ENCODE results near the gene FRYL. TPM values are rescaled to one million over a fixed set of nuclear protein-coding genes. Genes with fewer than 3 reads are reported as not detected.
A peak's percentile ranks its signal among the peaks of the same experiment; 100 is the strongest.
"Not testable (repeated sequence)": the region's sequence is repeated elsewhere in the genome, so short reads cannot be mapped to it uniquely, and the experiment has no call there.

The FRYL gene
- total and polyA plus RNA-seq, 2 experiments from 2014 or later = 20.6 to 33.0 TPM

DNA sequence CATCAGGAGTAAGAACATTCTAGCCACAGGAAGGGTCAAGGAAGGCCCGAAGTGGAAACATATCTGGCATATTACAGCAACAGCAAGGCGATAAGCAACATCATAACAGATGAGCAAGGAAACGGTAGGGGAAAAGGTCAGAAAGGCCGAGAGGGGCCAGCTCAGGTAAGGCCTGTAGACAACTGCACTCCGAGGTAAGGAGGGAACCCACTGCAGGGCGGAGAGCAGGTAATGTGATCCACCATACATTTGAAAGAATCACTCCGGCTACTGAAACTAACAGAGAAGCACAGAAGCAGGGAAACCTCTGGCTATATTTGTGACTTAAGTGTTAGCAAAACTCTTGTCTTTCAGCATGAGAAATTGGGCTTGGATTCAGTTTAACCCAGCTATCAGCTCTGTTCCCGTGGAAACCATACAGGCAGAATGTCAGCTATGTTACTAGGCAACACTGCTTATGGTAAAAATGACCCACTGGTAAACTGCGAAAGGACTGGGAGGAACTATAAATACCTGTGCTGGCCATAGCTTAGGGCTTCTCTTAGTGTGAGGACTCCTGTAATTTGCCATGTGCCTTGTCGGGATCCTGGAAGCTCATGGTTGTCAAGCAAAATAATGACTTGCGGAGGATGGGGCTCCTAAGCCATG is 31.0 kb downstream of the FRYL start:
- Histone ChIP-seq H3K4me1 (ENCODE audit: low read depth) (peaks cover 14% of the 10 kb centered on the region), H3K27ac (peak overlapping the region; percentile 85), H3K27me3 (no peaks in the 10 kb centered on the region), H3K36me3 (no peaks in the 10 kb centered on the region), H3K9me3 (ENCODE audit: low read depth) (no peaks in the 10 kb centered on the region), H3K4me3 (no peak overlapping the region)
- TF ChIP-seq, protein P1, sequence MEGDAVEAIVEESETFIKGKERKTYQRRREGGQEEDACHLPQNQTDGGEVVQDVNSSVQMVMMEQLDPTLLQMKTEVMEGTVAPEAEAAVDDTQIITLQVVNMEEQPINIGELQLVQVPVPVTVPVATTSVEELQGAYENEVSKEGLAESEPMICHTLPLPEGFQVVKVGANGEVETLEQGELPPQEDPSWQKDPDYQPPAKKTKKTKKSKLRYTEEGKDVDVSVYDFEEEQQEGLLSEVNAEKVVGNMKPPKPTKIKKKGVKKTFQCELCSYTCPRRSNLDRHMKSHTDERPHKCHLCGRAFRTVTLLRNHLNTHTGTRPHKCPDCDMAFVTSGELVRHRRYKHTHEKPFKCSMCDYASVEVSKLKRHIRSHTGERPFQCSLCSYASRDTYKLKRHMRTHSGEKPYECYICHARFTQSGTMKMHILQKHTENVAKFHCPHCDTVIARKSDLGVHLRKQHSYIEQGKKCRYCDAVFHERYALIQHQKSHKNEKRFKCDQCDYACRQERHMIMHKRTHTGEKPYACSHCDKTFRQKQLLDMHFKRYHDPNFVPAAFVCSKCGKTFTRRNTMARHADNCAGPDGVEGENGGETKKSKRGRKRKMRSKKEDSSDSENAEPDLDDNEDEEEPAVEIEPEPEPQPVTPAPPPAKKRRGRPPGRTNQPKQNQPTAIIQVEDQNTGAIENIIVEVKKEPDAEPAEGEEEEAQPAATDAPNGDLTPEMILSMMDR (IDR thresholded peaks at IDR 0.05; ENCODE audit: low read depth, low read length) = no peak
- peak; percentile 48 to 65 for DNase-seq (ENCODE audit: low read depth in 1 of 2, low spot score in 1 of 2)

DNA sequence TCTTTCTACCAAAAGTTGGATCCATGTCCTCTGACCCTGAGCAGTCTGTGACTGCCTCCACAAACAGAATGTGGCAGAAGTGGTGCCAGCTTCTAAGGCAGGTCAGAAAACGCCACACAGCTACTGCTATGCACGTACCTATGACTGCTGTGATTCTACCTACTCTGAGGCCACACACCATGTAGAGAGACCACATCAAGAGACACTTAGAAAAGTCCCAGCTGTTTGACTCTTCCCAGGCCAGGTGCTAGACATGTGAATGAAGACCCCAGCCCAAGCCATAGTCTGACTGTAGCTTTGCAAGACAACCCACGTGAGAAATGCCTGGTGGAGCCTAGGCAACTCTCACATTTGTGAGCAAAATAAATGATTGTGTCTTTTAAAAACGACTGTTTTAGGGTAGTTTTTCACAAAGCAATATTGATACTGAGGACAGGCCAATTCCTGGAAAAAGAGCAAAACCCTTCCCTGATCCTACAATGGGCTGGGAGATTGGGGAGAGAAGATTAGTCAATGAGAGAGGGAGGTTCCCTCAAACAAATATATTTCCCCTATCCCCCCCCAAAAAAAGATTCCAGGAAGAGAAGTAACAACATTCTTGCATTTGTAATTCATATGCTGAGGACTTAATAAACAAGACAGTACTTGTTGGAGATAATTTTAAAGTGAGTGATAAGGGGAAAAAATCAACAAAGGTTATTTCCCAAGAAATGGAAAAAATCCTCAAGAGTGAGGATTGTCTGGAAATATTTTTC is 33.3 kb downstream of the FRYL start:
- Histone ChIP-seq H3K9me3 (ENCODE audit: low read depth) (no peaks in the 10 kb centered on the region), H3K4me3 (no peak overlapping the region), H3K4me1 (ENCODE audit: low read depth) (peaks cover 14% of the 10 kb centered on the region), H3K36me3 (no peaks in the 10 kb centered on the region), H3K27ac (peak overlapping the region; percentile 28), H3K27me3 (no peaks in the 10 kb centered on the region)
- no peak for DNase-seq (ENCODE audit: low read depth in 1 of 2, low spot score in 1 of 2)
- TF ChIP-seq, protein P1 (IDR thresholded peaks at IDR 0.05; ENCODE audit: low read depth, low read length) = no peak

DNA sequence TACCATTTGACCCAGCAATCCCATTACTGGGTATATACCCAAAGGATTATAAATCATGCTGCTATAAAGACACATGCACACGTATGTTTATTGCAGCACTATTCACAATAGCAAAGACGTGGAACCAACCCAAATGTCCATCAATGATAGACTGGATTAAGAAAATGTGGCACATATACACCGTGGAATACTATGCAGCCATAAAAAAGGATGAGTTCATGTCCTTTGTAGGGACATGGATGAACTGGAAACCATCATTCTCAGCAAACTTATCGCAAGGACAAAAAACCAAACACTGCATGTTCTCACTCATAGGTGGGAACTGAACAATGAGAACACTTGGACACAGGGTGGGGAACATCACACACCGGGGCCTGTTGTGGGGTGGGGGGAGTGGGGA is 34.9 kb downstream of the FRYL start:
- not testable (repeated sequence) for H3K27me3 ChIP-seq; H3K27ac ChIP-seq; DNase-seq (ENCODE audit: low read depth in 1 of 2, low spot score in 1 of 2); H3K4me3 ChIP-seq; H3K36me3 ChIP-seq; H3K9me3 ChIP-seq (ENCODE audit: low read depth)
- peaks cover 14% of the 10 kb centered on the region for H3K4me1 ChIP-seq (ENCODE audit: low read depth)

DNA sequence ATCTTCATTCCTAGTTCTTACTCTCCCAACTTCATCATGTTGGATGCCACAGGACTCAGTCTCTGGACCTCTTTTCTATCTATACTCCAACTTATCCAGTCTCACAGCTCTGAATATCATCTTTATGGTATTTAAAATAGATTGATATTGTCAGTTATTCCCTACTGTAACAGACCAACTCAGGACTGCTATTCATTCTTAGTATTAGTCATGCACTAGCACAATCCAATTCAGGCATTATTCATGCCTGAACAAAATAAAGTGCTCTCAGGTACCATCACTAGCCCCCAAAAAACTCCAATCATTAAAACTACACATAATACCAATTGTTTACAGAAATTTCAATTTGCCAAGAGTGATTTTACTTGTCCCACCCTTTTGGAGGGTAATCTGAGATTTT is 37.7 kb downstream of the FRYL start:
- no peak for DNase-seq (ENCODE audit: low read depth in 1 of 2, low spot score in 1 of 2)
- TF ChIP-seq, protein P1 (IDR thresholded peaks at IDR 0.05; ENCODE audit: low read depth, low read length) = no peak
- H3K9me3 ChIP-seq (ENCODE audit: low read depth) = no peaks in the 10 kb centered on the region
- H3K4me1 ChIP-seq (ENCODE audit: low read depth) = no peaks in the 10 kb centered on the region
- H3K27me3 ChIP-seq = no peaks in the 10 kb centered on the region
- H3K36me3 ChIP-seq = no peaks in the 10 kb centered on the region
- H3K27ac ChIP-seq = peak overlapping the region; percentile 9
- H3K4me3 ChIP-seq = no peak overlapping the region

DNA sequence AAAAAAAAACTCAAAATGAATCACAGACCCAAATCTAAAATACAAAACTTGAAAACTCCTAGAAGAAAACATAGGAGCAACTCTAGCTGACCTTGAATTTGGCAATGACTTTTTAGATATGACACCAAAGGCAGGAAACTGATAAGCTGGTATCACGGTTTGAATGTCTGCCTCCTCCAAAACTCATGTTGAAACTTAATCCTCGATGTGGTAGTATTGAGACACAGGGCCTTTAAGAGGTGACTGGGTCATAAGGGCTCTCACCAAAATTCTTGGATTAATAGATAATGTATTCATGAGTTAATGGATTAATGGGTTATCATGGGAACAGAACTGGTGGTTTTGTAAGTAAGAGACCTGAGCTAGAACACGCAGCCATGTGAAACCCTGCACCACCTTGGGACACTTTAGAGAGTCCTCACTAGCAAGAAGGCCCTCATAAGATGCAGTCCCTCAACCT is 40.5 kb downstream of the FRYL start:
- TF ChIP-seq, protein P1 (IDR thresholded peaks at IDR 0.05; ENCODE audit: low read depth, low read length) = no peak
- no peaks in the 10 kb centered on the region for H3K27me3 ChIP-seq

DNA sequence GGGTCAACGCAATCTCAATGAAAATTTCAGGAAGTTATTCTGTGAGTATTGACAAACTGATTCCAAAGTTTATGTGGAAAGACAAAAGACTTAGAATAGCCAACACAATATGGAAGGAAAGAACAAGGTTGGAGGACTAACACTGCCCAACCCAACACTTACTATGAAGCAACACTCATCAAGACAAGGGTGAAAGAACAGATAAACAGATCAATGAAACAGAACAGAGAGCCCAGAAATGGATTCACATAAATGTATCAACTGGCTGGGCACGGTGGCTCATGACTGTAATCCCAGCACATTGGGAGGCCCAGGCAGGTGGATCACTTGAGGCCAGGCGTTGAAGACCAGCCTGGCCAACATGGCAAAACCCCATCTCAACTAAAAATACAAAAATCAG is 41.2 kb downstream of the FRYL start:
- H3K9me3 ChIP-seq (ENCODE audit: low read depth) = no peaks in the 10 kb centered on the region
- no peak overlapping the region for H3K27ac ChIP-seq
- no peaks in the 10 kb centered on the region for H3K27me3 ChIP-seq
- H3K4me3 ChIP-seq = no peak overlapping the region
- TF ChIP-seq, protein P1 (IDR thresholded peaks at IDR 0.05; ENCODE audit: low read depth, low read length) = no peak
- no peak for DNase-seq (ENCODE audit: low read depth in 1 of 2, low spot score in 1 of 2)
- H3K36me3 ChIP-seq = no peaks in the 10 kb centered on the region
- H3K4me1 ChIP-seq (ENCODE audit: low read depth) = no peaks in the 10 kb centered on the region

More for the DNA sequence above, 40.5 kb downstream of the FRYL start:
- Histone ChIP-seq H3K36me3 (no peaks in the 10 kb centered on the region), H3K27ac (no peak overlapping the region), H3K4me3 (no peak overlapping the region), H3K4me1 (ENCODE audit: low read depth) (no peaks in the 10 kb centered on the region), H3K9me3 (ENCODE audit: low read depth) (no peaks in the 10 kb centered on the region)
- peak in 1 of 2 donors; percentile 42 for DNase-seq (ENCODE audit: low read depth in 1 of 2, low spot score in 1 of 2)

DNA sequence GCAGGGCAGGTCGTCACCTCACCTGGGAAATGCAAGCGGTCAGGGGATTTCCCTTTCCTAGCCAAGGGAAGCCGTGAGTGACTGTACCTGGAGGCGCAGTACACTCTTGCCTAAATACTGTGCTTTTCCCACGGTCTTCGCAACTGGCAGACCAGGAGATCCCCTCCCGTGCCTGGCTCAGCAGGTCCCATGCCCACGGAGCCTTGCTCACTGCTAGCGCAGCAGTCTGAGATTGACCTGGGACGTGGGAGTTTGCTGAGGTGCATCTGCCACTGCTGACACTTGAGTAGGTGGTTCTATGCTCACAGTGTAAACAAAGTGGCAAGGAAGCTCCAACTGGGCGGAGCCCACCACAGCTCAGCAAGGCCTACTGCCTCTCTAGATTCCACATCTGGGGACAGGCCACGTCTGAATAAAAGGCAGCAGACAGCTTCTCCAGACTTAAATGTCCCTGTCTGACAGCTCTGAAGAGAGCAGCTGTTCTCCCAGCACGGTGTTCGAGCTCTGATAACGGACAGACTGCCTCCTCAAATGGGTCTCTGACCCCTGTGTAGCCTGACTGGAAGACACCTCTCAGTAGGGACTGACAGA is 51.1 kb downstream of the FRYL start:
- H3K4me1 ChIP-seq (ENCODE audit: low read depth); H3K27me3 ChIP-seq; H3K27ac ChIP-seq; H3K9me3 ChIP-seq (ENCODE audit: low read depth); H3K4me3 ChIP-seq; H3K36me3 ChIP-seq; DNase-seq (ENCODE audit: low read depth in 1 of 2, low spot score in 1 of 2): not testable (repeated sequence)
